GM18505 (cell line): ENCODE measurements around the gene PCDHGA9.

Experiments
- ATAC-seq: cut with Tn5 transposase; IDR thresholded peaks from one replicate; pipeline ENCODE4 v1.9.1; 2021; ENCODE audit not compliant: unreplicated experiment
- POLR2A ChIP-seq: IDR thresholded peaks from 4 replicates; pipeline ENCODE4 v1.6.1; 2011; ENCODE audit warnings: borderline replicate concordance; ENCODE audit not compliant: insufficient read depth, insufficient read length; ENCODE audit errors: extremely low read depth

PCDHGA9 gene

GRCh38 chr5:141434006-141434405 is 31.4 kb downstream of the PCDHGA9 start:
- TF ChIP-seq POLR2A, result no peak
- ATAC-seq, result no peak

GRCh38 chr5:141437221-141437620 is 34.6 kb downstream of the PCDHGA9 start:
- ATAC-seq, result no peak

GRCh38 chr5:141439411-141440141 is 37.0 kb downstream of the PCDHGA9 start:
- TF ChIP-seq POLR2A, result no peak
- ATAC-seq, result no peak

More at GRCh38 chr5:141437221-141437620, 34.6 kb downstream of the PCDHGA9 start:
- TF ChIP-seq POLR2A, result no peak

DNA sequence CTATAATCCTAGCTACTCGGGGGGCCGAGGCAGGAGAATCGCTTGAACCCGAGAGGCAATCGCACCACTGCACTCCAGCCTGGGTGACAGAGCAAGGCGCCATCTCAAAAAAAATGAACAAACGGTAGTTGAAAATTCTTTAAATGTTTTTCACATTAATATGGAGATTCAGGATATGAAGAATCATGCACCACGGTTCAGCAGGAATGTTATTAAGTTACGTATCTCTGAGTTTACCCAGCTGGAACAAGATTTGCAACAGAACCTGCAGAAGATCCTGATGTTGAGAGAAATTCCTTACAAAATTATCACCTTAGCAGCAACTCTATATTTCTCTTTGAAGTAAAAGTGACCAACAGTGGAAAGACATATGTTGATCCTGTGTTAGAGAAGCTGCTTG is 37.8 kb downstream of the PCDHGA9 start:
- ATAC-seq, result no peak
- TF ChIP-seq POLR2A, result no peak

GRCh38 chr5:141441571-141442170 is 39.1 kb downstream of the PCDHGA9 start:
- no peak for ATAC-seq
- no peak for TF ChIP-seq POLR2A
